Skeletal muscle satellite cell (primary cell): ENCODE measurements around the gene FAM216B.

ENCODE experiments used
- H3K27me3 ChIP-seq: 2 replicates; pipeline ENCODE4 v1.7.0; 2013; ENCODE audit warnings: low read length; ENCODE audit not compliant: control insufficient read depth, insufficient read depth
- H3K36me3 ChIP-seq: 2 replicates; pipeline ENCODE4 v1.7.0; 2013; ENCODE audit warnings: mild to moderate bottlenecking, control low read depth, low read length; ENCODE audit not compliant: insufficient read depth
- H3K4me1 ChIP-seq: 2 replicates; pipeline ENCODE4 v1.7.0; 2013; ENCODE audit warnings: low read length; ENCODE audit not compliant: control insufficient read depth, insufficient read depth
- H3K4me2 ChIP-seq: 2 replicates; pipeline ENCODE4 v1.7.0; 2013; ENCODE audit warnings: mild to moderate bottlenecking, low read length
- H3K4me3 ChIP-seq: 2 replicates; pipeline ENCODE4 v1.7.0; 2013; ENCODE audit warnings: low read length
- H3K9ac ChIP-seq: 2 replicates; pipeline ENCODE4 v1.7.0; 2013; ENCODE audit warnings: mild to moderate bottlenecking, low read depth, low read length, moderate library complexity
- H3K9me3 ChIP-seq: replicated peaks from 2 replicates; pipeline ENCODE4 v1.7.0; 2013; ENCODE audit warnings: mild to moderate bottlenecking, control low read depth, low read length

The FAM216B gene

GRCh38 chr13:42786715-42787114 lies 5.3 kb downstream of the FAM216B start:
- Histone ChIP-seq H3K4me3 (no peak overlapping the region), H3K4me1 (no peaks in the 10 kb centered on the region), H3K9me3 (peaks cover 3% of the 10 kb centered on the region), H3K9ac (no peak overlapping the region), H3K27me3 (peaks cover under 1% of the 10 kb centered on the region), H3K4me2 (no peak overlapping the region), H3K36me3 (no peaks in the 10 kb centered on the region)

- Histone ChIP-seq H3K9me3 (peaks cover 3% of the 10 kb centered on the region), H3K9ac (no peak overlapping the region), H3K36me3 (no peaks in the 10 kb centered on the region), H3K4me3 (no peak overlapping the region), H3K4me1 (no peaks in the 10 kb centered on the region), H3K27me3 (no peaks in the 10 kb centered on the region), H3K4me2 (no peak overlapping the region)
Measured at GRCh38 chr13:42788601-42789000, 7.2 kb downstream of the FAM216B start.

GRCh38 chr13:42792154-42792553 lies 10.8 kb downstream of the FAM216B start:
- Histone ChIP-seq H3K4me1 (no peaks in the 10 kb centered on the region), H3K9me3 (peaks cover 3% of the 10 kb centered on the region), H3K4me2 (no peak overlapping the region), H3K36me3 (no peaks in the 10 kb centered on the region), H3K27me3 (peaks cover 4% of the 10 kb centered on the region), H3K4me3 (no peak overlapping the region), H3K9ac (no peak overlapping the region)

GRCh38 chr13:42794577-42795275 lies 13.3 kb downstream of the FAM216B start:
- H3K4me3 ChIP-seq, result no peak overlapping the region
- no peak overlapping the region for H3K9ac ChIP-seq
- H3K27me3 ChIP-seq, result peaks cover 4% of the 10 kb centered on the region
- no peak overlapping the region for H3K4me2 ChIP-seq
- H3K4me1 ChIP-seq, result no peaks in the 10 kb centered on the region
- no peaks in the 10 kb centered on the region for H3K36me3 ChIP-seq
- no peaks in the 10 kb centered on the region for H3K9me3 ChIP-seq

- Histone ChIP-seq H3K4me2 (no peak overlapping the region), H3K4me3 (no peak overlapping the region), H3K36me3 (no peaks in the 10 kb centered on the region), H3K9me3 (no peaks in the 10 kb centered on the region), H3K27me3 (peaks cover 4% of the 10 kb centered on the region), H3K4me1 (no peaks in the 10 kb centered on the region), H3K9ac (no peak overlapping the region)
Measured at GRCh38 chr13:42795666-42796065, 14.3 kb downstream of the FAM216B start.

GRCh38 chr13:42796747-42797356 lies 15.5 kb downstream of the FAM216B start:
- no peaks in the 10 kb centered on the region for H3K4me1 ChIP-seq
- H3K9ac ChIP-seq, result no peak overlapping the region
- no peak overlapping the region for H3K4me2 ChIP-seq
- H3K4me3 ChIP-seq, result no peak overlapping the region
- H3K27me3 ChIP-seq, result peaks cover 4% of the 10 kb centered on the region
- H3K36me3 ChIP-seq, result no peaks in the 10 kb centered on the region
- H3K9me3 ChIP-seq, result no peaks in the 10 kb centered on the region

GRCh38 chr13:42798118-42798517 lies 16.7 kb downstream of the FAM216B start:
- no peaks in the 10 kb centered on the region for H3K36me3 ChIP-seq

GRCh38 chr13:42800109-42800643 lies 18.8 kb downstream of the FAM216B start:
- peaks cover 4% of the 10 kb centered on the region for H3K27me3 ChIP-seq
- no peak overlapping the region for H3K9ac ChIP-seq
- no peaks in the 10 kb centered on the region for H3K4me1 ChIP-seq
- no peaks in the 10 kb centered on the region for H3K36me3 ChIP-seq
- no peak overlapping the region for H3K4me3 ChIP-seq
- H3K9me3 ChIP-seq, result no peaks in the 10 kb centered on the region
- H3K4me2 ChIP-seq, result no peak overlapping the region

More at GRCh38 chr13:42798118-42798517, 16.7 kb downstream of the FAM216B start:
- H3K9ac ChIP-seq, result no peak overlapping the region
- H3K9me3 ChIP-seq, result no peaks in the 10 kb centered on the region
- no peak overlapping the region for H3K4me3 ChIP-seq
- H3K4me1 ChIP-seq, result no peaks in the 10 kb centered on the region
- peaks cover 4% of the 10 kb centered on the region for H3K27me3 ChIP-seq
- no peak overlapping the region for H3K4me2 ChIP-seq

- Histone ChIP-seq H3K4me1 (peaks cover 15% of the 10 kb centered on the region), H3K9ac (no peak overlapping the region), H3K27me3 (no peaks in the 10 kb centered on the region), H3K36me3 (no peaks in the 10 kb centered on the region), H3K4me2 (no peak overlapping the region), H3K4me3 (no peak overlapping the region), H3K9me3 (no peaks in the 10 kb centered on the region)
Measured at GRCh38 chr13:42803563-42804204, 22.3 kb downstream of the FAM216B start.

- Histone ChIP-seq H3K4me2 (no peak overlapping the region), H3K27me3 (no peaks in the 10 kb centered on the region), H3K36me3 (no peaks in the 10 kb centered on the region), H3K4me1 (peaks cover 18% of the 10 kb centered on the region), H3K4me3 (no peak overlapping the region), H3K9ac (no peak overlapping the region), H3K9me3 (no peaks in the 10 kb centered on the region)
Measured at GRCh38 chr13:42804244-42804874, 23.0 kb downstream of the FAM216B start.

- Histone ChIP-seq H3K4me3 (no peak overlapping the region), H3K4me1 (peaks cover 18% of the 10 kb centered on the region), H3K4me2 (no peak overlapping the region), H3K9me3 (no peaks in the 10 kb centered on the region), H3K27me3 (no peaks in the 10 kb centered on the region), H3K36me3 (no peaks in the 10 kb centered on the region), H3K9ac (no peak overlapping the region)
Measured at GRCh38 chr13:42807241-42807640, 25.9 kb downstream of the FAM216B start.
